SK-N-SH treated with all-trans-retinoic acid at 6 μM for 48 hours (cell line): ENCODE data around the gene ORAI1.

Source experiments
- ARNTL ChIP-seq: fragments of 450-650 bp; formaldehyde crosslinking; IDR thresholded peaks from 2 replicates; pipeline ENCODE4 v1.5.0; 2020; ENCODE audit warnings: low read depth, mild to moderate bottlenecking, moderate library complexity, borderline replicate concordance
- GLIS3 ChIP-seq: fragments of 250-450 bp; sonication (Bioruptor Pico); IDR thresholded peaks from 2 replicates; pipeline ENCODE4 v1.5.0; 2020; ENCODE audit warnings: mild to moderate bottlenecking, moderate library complexity
- OSR1 ChIP-seq: fragments of 250-450 bp; sonication (Bioruptor Pico); IDR thresholded peaks from 2 replicates; pipeline ENCODE4 v1.8.0; 2022; ENCODE audit warnings: moderate library complexity, mild to moderate bottlenecking, inconsistent platforms
- PATZ1 ChIP-seq: fragments of 250-450 bp; sonication (Bioruptor Pico); IDR thresholded peaks from 2 replicates; pipeline ENCODE4 v1.8.0; 2020; ENCODE audit warnings: mild to moderate bottlenecking, moderate library complexity, borderline replicate concordance
- POU6F1 ChIP-seq: fragments of 250-450 bp; sonication (Bioruptor Pico); IDR thresholded peaks from 2 replicates; pipeline ENCODE4 v1.8.0; 2021; ENCODE audit warnings: low read depth, mild to moderate bottlenecking, moderate library complexity, borderline replicate concordance
- SNAI2 ChIP-seq: fragments of 250-450 bp; sonication (Bioruptor Pico); IDR thresholded peaks from 2 replicates; pipeline ENCODE4 v1.5.0; 2020; ENCODE audit warnings: mild to moderate bottlenecking, moderate library complexity
- TOX ChIP-seq: fragments of 250-450 bp; sonication (Bioruptor Pico); IDR thresholded peaks from 2 replicates; pipeline ENCODE4 v1.8.0; 2021; ENCODE audit warnings: mild to moderate bottlenecking, moderate library complexity, borderline replicate concordance
- ZFP3 ChIP-seq: fragments of 250-450 bp; sonication (Bioruptor Pico); IDR thresholded peaks from 2 replicates; pipeline ENCODE4 v1.5.0; 2020; ENCODE audit warnings: mild to moderate bottlenecking, moderate library complexity
- ZFP30 ChIP-seq: fragments of 450-650 bp; formaldehyde crosslinking; IDR thresholded peaks from 2 replicates; pipeline ENCODE4 v1.5.0; 2022; ENCODE audit warnings: mild to moderate bottlenecking, moderate library complexity
- ZNF565 ChIP-seq: fragments of 450-650 bp; formaldehyde crosslinking; conservative IDR thresholded peaks from 2 replicates; pipeline ENCODE4 v1.5.0; 2020; ENCODE audit warnings: low read depth, mild to moderate bottlenecking, moderate library complexity
- ZNF8 ChIP-seq: fragments of 450-650 bp; formaldehyde crosslinking; IDR thresholded peaks from 2 replicates; pipeline ENCODE4 v1.5.0; 2020; ENCODE audit warnings: mild to moderate bottlenecking, moderate library complexity

GRCh38 chr12:121614872-121615467, 11.4 kb upstream of the ORAI1 start:
- TF ChIP-seq ZNF565, result no peak
- TF ChIP-seq PATZ1, result no peak
- TF ChIP-seq OSR1, result no peak
- TF ChIP-seq ZFP30, result no peak
- no peak for TF ChIP-seq ARNTL (CRISPR knock-in tag)
- TF ChIP-seq TOX (CRISPR knock-in tag), result no peak
- no peak for TF ChIP-seq GLIS3 (CRISPR knock-in tag)
- TF ChIP-seq ZFP3 (CRISPR knock-in tag), result no peak
- TF ChIP-seq ZNF8 (CRISPR knock-in tag), result no peak
- TF ChIP-seq SNAI2, result no peak
- TF ChIP-seq POU6F1, result no peak
